ENCODE results near the gene NOTUM. TPM values are rescaled to one million over a fixed set of nuclear protein-coding genes. Genes with fewer than 3 reads are reported as not detected.
A peak's percentile ranks its signal among the peaks of the same experiment; 100 is the strongest.

The NOTUM gene
- total RNA-seq (0.50 and 0.51 TPM in 2 replicates), polyA plus RNA-seq (0.02 TPM in 2 replicates), polyA minus RNA-seq (ENCODE audit: low replicate concordance) (0.12 TPM in 1 of 2 replicates, not detected in the other)
- 0.09 TPM in 1 of 2 replicates, not detected in the other for polyA plus RNA-seq (2012)

DNA sequence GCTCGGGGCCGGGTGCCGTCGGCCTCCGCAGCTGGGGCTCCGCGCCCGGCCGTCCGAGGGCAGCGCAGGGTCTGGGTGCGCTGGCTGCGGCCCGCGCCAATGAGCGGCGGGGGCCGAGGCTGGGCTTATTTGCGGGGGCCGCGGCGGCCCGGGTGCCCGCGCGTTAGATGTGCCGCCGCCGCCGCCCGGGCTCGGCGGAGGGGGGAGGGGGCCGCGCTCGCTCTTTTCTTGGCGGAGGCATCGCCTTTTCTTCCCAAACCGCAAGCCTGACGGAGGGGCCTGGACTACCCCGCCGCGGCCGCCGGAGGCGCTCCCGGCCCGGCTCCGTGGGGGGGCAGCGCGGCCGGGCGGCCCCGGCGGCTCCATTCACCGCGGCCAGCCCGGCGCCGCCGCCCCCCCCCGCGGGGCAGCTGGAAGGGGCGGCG is at the start of gene NOTUM:
Gene NOTUM (minus strand): TSS at position 101 of the 425 bp plus-strand sequence. CDS start 278 bp downstream, outside the sequence.
- no peaks in the 10 kb centered on the region for H3K79me2 ChIP-seq (ENCODE audit: control insufficient read depth, insufficient read depth, low read length)
- no peaks in the 10 kb centered on the region for H3K36me3 ChIP-seq (ENCODE audit: control insufficient read depth, insufficient read depth, low read length)
- peaks cover 36% of the 10 kb centered on the region for H3K27me3 ChIP-seq (ENCODE audit: control insufficient read depth, insufficient read depth, low read length)
- peak within 1 kb of the TSS in 1 of 4 experiments; percentile 20 for H3K4me3 ChIP-seq (replicated peaks in 1 of 4; ENCODE audit: control extremely low read depth in 1 of 4, insufficient read depth in 1 of 4, low read depth in 3 of 4, low read length in 4 of 4)
- no peaks in the 10 kb centered on the region for H4K20me1 ChIP-seq (ENCODE audit: control insufficient read depth, extremely low read depth, insufficient read depth, low read length)
- DNase-seq (ENCODE audit: low read depth in 2 of 2): peak; percentile 27 to 29
- no peak for TF ChIP-seq EZH2 (IDR thresholded peaks at IDR 0.05; ENCODE audit: low read length, missing control alignments)
- TF ChIP-seq, protein P1, sequence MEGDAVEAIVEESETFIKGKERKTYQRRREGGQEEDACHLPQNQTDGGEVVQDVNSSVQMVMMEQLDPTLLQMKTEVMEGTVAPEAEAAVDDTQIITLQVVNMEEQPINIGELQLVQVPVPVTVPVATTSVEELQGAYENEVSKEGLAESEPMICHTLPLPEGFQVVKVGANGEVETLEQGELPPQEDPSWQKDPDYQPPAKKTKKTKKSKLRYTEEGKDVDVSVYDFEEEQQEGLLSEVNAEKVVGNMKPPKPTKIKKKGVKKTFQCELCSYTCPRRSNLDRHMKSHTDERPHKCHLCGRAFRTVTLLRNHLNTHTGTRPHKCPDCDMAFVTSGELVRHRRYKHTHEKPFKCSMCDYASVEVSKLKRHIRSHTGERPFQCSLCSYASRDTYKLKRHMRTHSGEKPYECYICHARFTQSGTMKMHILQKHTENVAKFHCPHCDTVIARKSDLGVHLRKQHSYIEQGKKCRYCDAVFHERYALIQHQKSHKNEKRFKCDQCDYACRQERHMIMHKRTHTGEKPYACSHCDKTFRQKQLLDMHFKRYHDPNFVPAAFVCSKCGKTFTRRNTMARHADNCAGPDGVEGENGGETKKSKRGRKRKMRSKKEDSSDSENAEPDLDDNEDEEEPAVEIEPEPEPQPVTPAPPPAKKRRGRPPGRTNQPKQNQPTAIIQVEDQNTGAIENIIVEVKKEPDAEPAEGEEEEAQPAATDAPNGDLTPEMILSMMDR (conservative IDR thresholded peaks at IDR 0.05 in 1 of 2, IDR thresholded peaks at IDR 0.05 in 1 of 2; ENCODE audit: low read depth in 1 of 2, low read length in 2 of 2): peak in 1 of 2 donors; percentile 12
- H3K4me2 ChIP-seq (ENCODE audit: extremely low read depth, insufficient read depth, low read length): no peak within 1 kb of the TSS
- H3K4me1 ChIP-seq (ENCODE audit: control insufficient read depth, extremely low read depth, insufficient read depth, low read length): peaks cover 2% of the 10 kb centered on the region
- no peak within 1 kb of the TSS for H3K9ac ChIP-seq (ENCODE audit: insufficient read depth, low read length)
- no peak within 1 kb of the TSS for H3K27ac ChIP-seq (ENCODE audit: insufficient read depth, low read length)
- no peaks in the 10 kb centered on the region for H3K9me3 ChIP-seq (ENCODE audit: control insufficient read depth, insufficient read depth, low read depth, low read length)
- no peak within 1 kb of the TSS for H2AFZ ChIP-seq (ENCODE audit: low read length)

DNA sequence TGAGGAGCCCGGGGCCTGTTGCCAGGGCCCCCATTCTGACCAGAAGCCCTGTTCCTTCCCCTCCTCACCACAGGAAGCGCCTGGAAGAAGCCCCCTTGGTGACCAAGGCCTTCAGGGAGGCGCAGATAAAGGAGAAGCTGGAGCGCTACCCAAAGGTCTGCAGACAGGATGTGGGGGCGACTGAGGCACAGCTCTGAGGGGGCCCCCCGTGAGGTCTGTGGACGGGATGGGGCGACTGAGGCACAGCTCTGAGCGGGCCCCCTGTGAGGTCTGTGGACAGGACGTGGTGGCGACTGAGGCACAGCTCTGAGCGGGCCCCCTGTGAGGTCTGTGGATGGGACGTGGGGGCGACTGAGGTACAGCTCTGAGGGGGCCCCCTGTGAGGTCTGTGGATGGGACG is 48.4 kb upstream of the NOTUM start:
- Histone ChIP-seq H4K20me1 (ENCODE audit: control insufficient read depth, extremely low read depth, insufficient read depth, low read length) (no peaks in the 10 kb centered on the region), H3K27ac (ENCODE audit: insufficient read depth, low read length) (no peak overlapping the region), H3K36me3 (ENCODE audit: control insufficient read depth, insufficient read depth, low read length) (no peaks in the 10 kb centered on the region), H2AFZ (ENCODE audit: low read length) (no peak overlapping the region), H3K4me3 (replicated peaks in 1 of 4; ENCODE audit: control extremely low read depth in 1 of 4, insufficient read depth in 1 of 4, low read depth in 3 of 4, low read length in 4 of 4) (no peak overlapping the region), H3K27me3 (ENCODE audit: control insufficient read depth, insufficient read depth, low read length) (no peaks in the 10 kb centered on the region), H3K4me2 (ENCODE audit: extremely low read depth, insufficient read depth, low read length) (no peak overlapping the region), H3K79me2 (ENCODE audit: control insufficient read depth, insufficient read depth, low read length) (no peaks in the 10 kb centered on the region), H3K9ac (ENCODE audit: insufficient read depth, low read length) (no peak overlapping the region), H3K4me1 (ENCODE audit: control insufficient read depth, extremely low read depth, insufficient read depth, low read length) (peaks cover 13% of the 10 kb centered on the region), H3K9me3 (ENCODE audit: control insufficient read depth, insufficient read depth, low read depth, low read length) (no peaks in the 10 kb centered on the region)
- DNase-seq (ENCODE audit: low read depth in 2 of 2): no peak
- TF ChIP-seq EZH2 (IDR thresholded peaks at IDR 0.05; ENCODE audit: low read length, missing control alignments): no peak
- TF ChIP-seq, protein P1 (conservative IDR thresholded peaks at IDR 0.05 in 1 of 2, IDR thresholded peaks at IDR 0.05 in 1 of 2; ENCODE audit: low read depth in 1 of 2, low read length in 2 of 2): no peak

DNA sequence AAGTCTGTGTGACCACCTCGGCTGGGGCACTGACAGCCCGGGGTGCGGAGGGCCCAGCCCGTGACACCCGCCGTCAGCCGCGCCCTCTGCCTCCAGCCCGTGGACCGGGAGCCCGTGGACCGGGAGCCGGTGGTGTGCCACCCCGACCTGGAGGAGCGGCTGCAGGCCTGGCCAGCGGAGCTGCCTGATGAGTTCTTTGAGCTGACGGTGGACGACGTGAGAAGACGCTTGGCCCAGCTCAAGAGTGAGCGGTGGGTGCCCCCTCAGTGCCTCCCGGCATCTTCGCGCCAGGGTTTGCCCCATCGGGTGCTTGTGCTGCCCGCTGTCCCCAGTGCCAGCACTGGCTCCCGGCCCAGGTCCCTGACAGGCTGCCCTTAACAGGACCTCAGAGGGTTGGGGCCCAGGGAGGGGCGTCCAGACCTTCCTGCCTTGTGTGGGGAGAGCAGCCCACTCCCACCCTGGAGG is 48.0 kb upstream of the NOTUM start:
- Histone ChIP-seq H3K27me3 (ENCODE audit: control insufficient read depth, insufficient read depth, low read length) (no peaks in the 10 kb centered on the region), H3K27ac (ENCODE audit: insufficient read depth, low read length) (no peak overlapping the region), H3K4me2 (ENCODE audit: extremely low read depth, insufficient read depth, low read length) (no peak overlapping the region), H3K4me1 (ENCODE audit: control insufficient read depth, extremely low read depth, insufficient read depth, low read length) (peaks cover 18% of the 10 kb centered on the region), H3K9me3 (ENCODE audit: control insufficient read depth, insufficient read depth, low read depth, low read length) (no peaks in the 10 kb centered on the region), H2AFZ (ENCODE audit: low read length) (no peak overlapping the region), H3K4me3 (replicated peaks in 1 of 4; ENCODE audit: control extremely low read depth in 1 of 4, insufficient read depth in 1 of 4, low read depth in 3 of 4, low read length in 4 of 4) (no peak overlapping the region), H3K9ac (ENCODE audit: insufficient read depth, low read length) (no peak overlapping the region), H4K20me1 (ENCODE audit: control insufficient read depth, extremely low read depth, insufficient read depth, low read length) (no peaks in the 10 kb centered on the region), H3K36me3 (ENCODE audit: control insufficient read depth, insufficient read depth, low read length) (no peaks in the 10 kb centered on the region), H3K79me2 (ENCODE audit: control insufficient read depth, insufficient read depth, low read length) (no peaks in the 10 kb centered on the region)
- no peak for TF ChIP-seq EZH2 (IDR thresholded peaks at IDR 0.05; ENCODE audit: low read length, missing control alignments)
- TF ChIP-seq, protein P1 (conservative IDR thresholded peaks at IDR 0.05 in 1 of 2, IDR thresholded peaks at IDR 0.05 in 1 of 2; ENCODE audit: low read depth in 1 of 2, low read length in 2 of 2): no peak
- no peak for DNase-seq (ENCODE audit: low read depth in 2 of 2)
